Osteocyte (in vitro differentiated cells): Measurements from ENCODE around the gene PON1. TPM values are rescaled to one million over a fixed set of nuclear protein-coding genes. Genes with fewer than 3 reads are reported as not detected.

Source experiments
- DNase-seq: peaks from one replicate; pipeline ENCODE4 v3.0.0; 2021; ENCODE audit warnings: mixed read lengths; ENCODE audit not compliant: unreplicated experiment; ENCODE audit errors: extremely low spot score
- H3K27ac Mint-ChIP-seq: one replicate; pipeline ENCODE4 v1.8.0; 2021; ENCODE audit warnings: mild to moderate bottlenecking, mixed read lengths; ENCODE audit not compliant: unreplicated experiment
- H3K27me3 Mint-ChIP-seq: one replicate; pipeline ENCODE4 v1.8.0; 2021; ENCODE audit warnings: mixed read lengths; ENCODE audit not compliant: unreplicated experiment
- H3K36me3 Mint-ChIP-seq: one replicate; pipeline ENCODE4 v1.8.0; 2021; ENCODE audit warnings: mixed read lengths; ENCODE audit not compliant: unreplicated experiment
- H3K4me1 Mint-ChIP-seq: one replicate; pipeline ENCODE4 v1.8.0; 2021; ENCODE audit warnings: mixed read lengths; ENCODE audit not compliant: unreplicated experiment
- H3K4me3 Mint-ChIP-seq: one replicate; pipeline ENCODE4 v1.8.0; 2021; ENCODE audit warnings: mild to moderate bottlenecking, moderate library complexity, mixed read lengths; ENCODE audit not compliant: unreplicated experiment
- H3K9me3 Mint-ChIP-seq: one replicate; pipeline ENCODE4 v1.8.0; 2021; ENCODE audit warnings: mixed read lengths; ENCODE audit not compliant: unreplicated experiment
- CTCF ChIP-seq: fragments of 200-600 bp; sonication (generic); IDR thresholded peaks from 2 replicates; pipeline ENCODE4 v1.5.0; 2021; ENCODE audit warnings: antibody characterized with exemption, mild to moderate bottlenecking, moderate library complexity
- total RNA-seq: library from RNA; stranded (reverse); gene quantifications from 2 replicates; pipeline ENCODE4 v1.2.1, GENCODE V29; 2021

PON1 gene
- total RNA-seq, 1 donor from 2014 or later: not detected

GRCh38 chr7:95255691-95256090, 68.6 kb downstream of the PON1 start:
- no peaks in the 10 kb centered on the region for H3K4me1 Mint-ChIP-seq
- no peak for TF ChIP-seq CTCF
- H3K27me3 Mint-ChIP-seq: no peaks in the 10 kb centered on the region
- no peak for DNase-seq
- no peak overlapping the region for H3K27ac Mint-ChIP-seq
- H3K4me3 Mint-ChIP-seq: no peak overlapping the region
- no peaks in the 10 kb centered on the region for H3K9me3 Mint-ChIP-seq
- no peaks in the 10 kb centered on the region for H3K36me3 Mint-ChIP-seq

DNA sequence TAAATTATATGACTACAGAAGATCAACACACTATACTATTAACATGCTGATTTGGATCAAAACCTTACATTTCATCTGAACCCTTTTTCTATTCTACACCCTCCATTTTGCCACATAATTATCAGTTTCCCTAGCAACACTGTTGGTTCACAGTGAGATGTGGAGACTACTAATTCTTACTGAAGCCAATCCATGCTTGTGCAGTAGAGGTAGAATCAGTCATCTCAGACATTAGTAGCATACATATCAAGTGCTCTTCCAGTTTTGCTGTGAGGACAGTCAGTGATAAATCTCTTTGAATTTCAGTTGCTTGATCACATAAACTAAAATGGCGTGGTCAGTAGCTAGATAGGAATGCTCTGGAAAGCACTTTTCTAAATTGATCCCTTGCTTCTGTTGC, 70.3 kb downstream of the PON1 start:
- Mint-ChIP-seq H3K36me3 (no peaks in the 10 kb centered on the region), H3K9me3 (no peaks in the 10 kb centered on the region), H3K4me3 (no peak overlapping the region), H3K27ac (no peak overlapping the region), H3K4me1 (no peaks in the 10 kb centered on the region), H3K27me3 (no peaks in the 10 kb centered on the region)
- no peak for TF ChIP-seq CTCF
- DNase-seq: no peak

DNA sequence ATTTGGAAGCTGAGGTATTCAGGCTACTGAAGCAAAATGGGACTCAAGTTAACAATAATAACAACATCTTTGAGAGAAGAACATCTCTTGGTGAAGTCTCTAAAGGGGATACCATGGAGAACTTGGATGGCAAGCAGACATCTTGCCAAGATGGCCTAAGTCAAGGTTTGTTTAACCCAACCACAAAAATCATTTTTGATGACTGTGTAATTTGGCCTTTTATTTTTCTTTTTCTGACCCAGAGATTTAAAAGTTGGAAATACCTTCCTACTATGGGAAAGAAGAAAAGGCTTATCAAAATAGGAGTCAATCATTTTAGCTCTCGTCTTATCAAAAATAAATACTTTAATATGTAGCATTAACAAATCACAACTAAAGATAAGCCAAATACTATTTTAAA, 72.4 kb downstream of the PON1 start:
- Mint-ChIP-seq H3K27ac (no peak overlapping the region), H3K36me3 (no peaks in the 10 kb centered on the region), H3K27me3 (no peaks in the 10 kb centered on the region), H3K9me3 (no peaks in the 10 kb centered on the region), H3K4me1 (peaks cover under 1% of the 10 kb centered on the region), H3K4me3 (no peak overlapping the region)
- DNase-seq: no peak
- TF ChIP-seq CTCF: no peak

DNA sequence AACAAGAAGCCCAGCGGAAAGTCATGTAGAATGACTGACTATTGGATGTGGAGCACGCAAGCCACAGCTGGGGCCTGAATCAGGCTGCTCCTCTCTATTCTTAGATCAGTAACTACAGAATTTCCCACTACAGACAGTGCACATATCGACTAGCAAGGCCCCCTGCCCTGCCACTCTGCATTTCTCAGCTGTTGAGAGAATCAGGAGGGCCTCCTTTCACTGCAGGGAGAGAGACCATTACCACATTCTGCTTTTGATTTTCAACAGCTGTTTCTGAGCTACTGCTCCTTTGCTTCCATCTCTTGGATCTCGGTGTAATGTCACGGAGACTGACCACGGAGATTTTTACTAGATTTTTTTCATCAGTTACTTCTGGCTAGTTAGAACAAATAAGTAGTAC, 73.8 kb downstream of the PON1 start:
- TF ChIP-seq CTCF: no peak
- Mint-ChIP-seq H3K27ac (no peak overlapping the region), H3K36me3 (no peaks in the 10 kb centered on the region), H3K27me3 (peaks cover under 1% of the 10 kb centered on the region), H3K9me3 (no peaks in the 10 kb centered on the region), H3K4me1 (peaks cover 10% of the 10 kb centered on the region), H3K4me3 (no peak overlapping the region)
- no peak for DNase-seq

Other genes with a start within 250 kb of the PON1 start
- not detected in 2 replicates for gene PON3, start 71.8 kb upstream of the PON1 start, total RNA-seq
- 77.1 and 78.1 TPM in 2 replicates for gene PON2, start 110.5 kb upstream of the PON1 start, total RNA-seq
- gene ASB4, start 161.4 kb upstream of the PON1 start, total RNA-seq: not detected in 2 replicates